Smooth muscle cell (in vitro differentiated cells): ENCODE measurements around the gene SPTB. TPM values are rescaled to one million over a fixed set of nuclear protein-coding genes. Genes with fewer than 3 reads are reported as not detected.

Source experiments
- DNase-seq: peaks from one replicate; lab custom pipeline; 2025; ENCODE audit not compliant: unreplicated experiment; lab: John Stamatoyannopoulos, UW
- H2AFZ ChIP-seq: fragments of 200-600 bp; sonication (generic); 2 replicates; pipeline ENCODE4 v1.6.0; 2016; ENCODE audit warnings: antibody characterized with exemption, low read depth, mild to moderate bottlenecking
- H3F3A ChIP-seq: fragments of 200-600 bp; sonication (generic); 2 replicates; pipeline ENCODE4 v1.6.0; 2017; ENCODE audit warnings: antibody characterized with exemption, low read depth
- H3K27ac ChIP-seq: fragments of 200-600 bp; sonication (generic); 2 replicates; pipeline ENCODE4 v1.5.1; 2016; ENCODE audit warnings: low read depth, mild to moderate bottlenecking
- H3K27me3 ChIP-seq: fragments of 200-600 bp; sonication (generic); 2 replicates; pipeline ENCODE4 v1.6.1; 2016; ENCODE audit warnings: low read depth, mild to moderate bottlenecking
- H3K36me3 ChIP-seq: fragments of 200-600 bp; sonication (generic); 2 replicates; pipeline ENCODE4 v1.5.1; 2016; ENCODE audit warnings: low read depth
- H3K4me1 ChIP-seq: fragments of 200-600 bp; sonication (generic); 2 replicates; pipeline ENCODE4 v1.5.1; 2016; ENCODE audit warnings: low read depth
- H3K4me2 ChIP-seq: fragments of 200-600 bp; sonication (generic); 2 replicates; pipeline ENCODE4 v1.6.0; 2016; ENCODE audit warnings: mild to moderate bottlenecking
- H3K4me3 ChIP-seq: fragments of 200-600 bp; sonication (generic); 2 replicates; pipeline ENCODE4 v1.5.1; 2016; ENCODE audit warnings: mild to moderate bottlenecking
- H3K79me2 ChIP-seq: fragments of 200-600 bp; sonication (generic); 2 replicates; pipeline ENCODE4 v1.6.0; 2016; ENCODE audit warnings: low read depth, mild to moderate bottlenecking
- H3K9ac ChIP-seq: fragments of 200-600 bp; sonication (generic); 2 replicates; pipeline ENCODE4 v1.6.0; 2016; ENCODE audit warnings: low read depth
- H3K9me3 ChIP-seq: fragments of 200-600 bp; sonication (generic); replicated peaks from 2 replicates; pipeline ENCODE4 v1.5.1; 2016; ENCODE audit warnings: low read depth
- H4K20me1 ChIP-seq: fragments of 200-600 bp; sonication (generic); 2 replicates; pipeline ENCODE4 v1.6.0; 2016; ENCODE audit warnings: low read depth
- CTCF ChIP-seq: fragments of 200-600 bp; sonication (generic); IDR thresholded peaks from 2 replicates; pipeline ENCODE4 v1.5.1; 2017; ENCODE audit warnings: borderline replicate concordance, mild to moderate bottlenecking, antibody characterized with exemption; ENCODE audit not compliant: insufficient read depth, poor library complexity, severe bottlenecking
- WGBS: methylation state at CpG from one replicate; pipeline ENCODE4 v1.1.7; 2016; ENCODE audit warnings: low lambda C conversion rate; 5-methylcytosine and 5-hydroxymethylcytosine counted together
- polyA plus RNA-seq: library from polyadenylated mRNA; unstranded; fragments of >200 nt; fragmentation: Nextera tagmentation; extraction: Ambion mirVana; gene quantifications from 2 replicates; pipeline ENCODE4 v1.2.1, GENCODE V29; 2016
- total RNA-seq: library from RNA; depleted of rRNA; stranded (reverse); fragments of >200 nt; gene quantifications from 2 replicates; pipeline ENCODE4 v1.2.3, GENCODE V29; 2014

The SPTB gene
- total and polyA plus RNA-seq, 2 experiments from 2014 or later: 0.25 to 3.3 TPM

GRCh38 chr14:64868841-64869240 is 10.9 kb downstream of the SPTB start:
- H3K27ac ChIP-seq: no peak overlapping the region
- H3K4me2 ChIP-seq: no peak overlapping the region
- H3K4me3 ChIP-seq: no peak overlapping the region
- no peaks in the 10 kb centered on the region for H3K4me1 ChIP-seq
- H3K9me3 ChIP-seq: no peaks in the 10 kb centered on the region
- no peaks in the 10 kb centered on the region for H3F3A ChIP-seq
- 97% methylated on average over 1 of the region's 1 CpG for WGBS
- no peak for TF ChIP-seq CTCF
- H3K9ac ChIP-seq: no peak overlapping the region
- no peaks in the 10 kb centered on the region for H3K79me2 ChIP-seq
- DNase-seq: no peak
- H2AFZ ChIP-seq: no peak overlapping the region
- H3K36me3 ChIP-seq: no peaks in the 10 kb centered on the region
- peaks cover 12% of the 10 kb centered on the region for H3K27me3 ChIP-seq
- H4K20me1 ChIP-seq: no peaks in the 10 kb centered on the region

- Histone ChIP-seq H3K4me3 (no peak overlapping the region), H3K36me3 (no peaks in the 10 kb centered on the region), H3K79me2 (no peaks in the 10 kb centered on the region), H3K4me2 (no peak overlapping the region), H3F3A (no peaks in the 10 kb centered on the region), H2AFZ (no peak overlapping the region), H3K9ac (no peak overlapping the region), H3K27ac (no peak overlapping the region), H4K20me1 (no peaks in the 10 kb centered on the region), H3K9me3 (no peaks in the 10 kb centered on the region), H3K4me1 (no peaks in the 10 kb centered on the region), H3K27me3 (peaks cover 12% of the 10 kb centered on the region)
- no peak for TF ChIP-seq CTCF
- WGBS: 89% methylated on average over 2 of the region's 2 CpGs
- DNase-seq: no peak
Measured at GRCh38 chr14:64868379-64868778, 11.3 kb downstream of the SPTB start.

- H3K4me3 ChIP-seq: no peak overlapping the region
- H3K9me3 ChIP-seq: no peaks in the 10 kb centered on the region
- 92% methylated on average over 3 of the region's 3 CpGs for WGBS
- H3K4me2 ChIP-seq: no peak overlapping the region
- DNase-seq: no peak
- no peaks in the 10 kb centered on the region for H4K20me1 ChIP-seq
- no peaks in the 10 kb centered on the region for H3F3A ChIP-seq
- H3K27me3 ChIP-seq: peaks cover 12% of the 10 kb centered on the region
- no peak overlapping the region for H3K27ac ChIP-seq
- H2AFZ ChIP-seq: no peak overlapping the region
- H3K4me1 ChIP-seq: peaks cover 2% of the 10 kb centered on the region
- TF ChIP-seq CTCF: no peak
- no peak overlapping the region for H3K9ac ChIP-seq
- H3K36me3 ChIP-seq: no peaks in the 10 kb centered on the region
- H3K79me2 ChIP-seq: no peaks in the 10 kb centered on the region
Measured at GRCh38 chr14:64867182-64867581, 12.5 kb downstream of the SPTB start.

- Histone ChIP-seq H3K36me3 (no peaks in the 10 kb centered on the region), H3K4me2 (no peak overlapping the region), H3K9ac (no peak overlapping the region), H3K79me2 (no peaks in the 10 kb centered on the region), H3K4me3 (no peak overlapping the region), H3F3A (no peaks in the 10 kb centered on the region), H3K27ac (no peak overlapping the region), H4K20me1 (no peaks in the 10 kb centered on the region), H2AFZ (no peak overlapping the region), H3K4me1 (peaks cover 8% of the 10 kb centered on the region), H3K27me3 (peaks cover 6% of the 10 kb centered on the region), H3K9me3 (no peaks in the 10 kb centered on the region)
- 61% methylated on average over 6 of the region's 6 CpGs for WGBS
- DNase-seq: no peak
- no peak for TF ChIP-seq CTCF
Measured at GRCh38 chr14:64865992-64866391, 13.7 kb downstream of the SPTB start.
